ENCODE results near the gene MATK. TPM values are rescaled to one million over a fixed set of nuclear protein-coding genes. Genes with fewer than 3 reads are reported as not detected.
"Not testable (repeated sequence)": the region's sequence is repeated elsewhere in the genome, so short reads cannot be mapped to it uniquely, and the experiment has no call there.

The MATK gene
- total RNA-seq, 2 donors from 2014 or later, result 0.66 to 1.2 TPM

GRCh38 chr19:3767050-3767449 is 19.1 kb downstream of the MATK start:
- Histone ChIP-seq H3K9ac (ENCODE audit: low read depth in 2 of 2, low read length in 2 of 2) (no peak overlapping the region), H3K9me3 (no peaks in the 10 kb centered on the region), H3K27me3 (no peaks in the 10 kb centered on the region), H3K4me3 (no peak overlapping the region), H3K4me1 (no peaks in the 10 kb centered on the region), H3K36me3 (no peaks in the 10 kb centered on the region), H3K27ac (no peak overlapping the region)
- DNase-seq, result no peak
- intact Hi-C loops (cut with DNase I), result loop anchor here (10.0 kb wide), 1 partner anchor 48 kb away; no protein-coding TSS in a partner anchor
- TF ChIP-seq, protein P1, sequence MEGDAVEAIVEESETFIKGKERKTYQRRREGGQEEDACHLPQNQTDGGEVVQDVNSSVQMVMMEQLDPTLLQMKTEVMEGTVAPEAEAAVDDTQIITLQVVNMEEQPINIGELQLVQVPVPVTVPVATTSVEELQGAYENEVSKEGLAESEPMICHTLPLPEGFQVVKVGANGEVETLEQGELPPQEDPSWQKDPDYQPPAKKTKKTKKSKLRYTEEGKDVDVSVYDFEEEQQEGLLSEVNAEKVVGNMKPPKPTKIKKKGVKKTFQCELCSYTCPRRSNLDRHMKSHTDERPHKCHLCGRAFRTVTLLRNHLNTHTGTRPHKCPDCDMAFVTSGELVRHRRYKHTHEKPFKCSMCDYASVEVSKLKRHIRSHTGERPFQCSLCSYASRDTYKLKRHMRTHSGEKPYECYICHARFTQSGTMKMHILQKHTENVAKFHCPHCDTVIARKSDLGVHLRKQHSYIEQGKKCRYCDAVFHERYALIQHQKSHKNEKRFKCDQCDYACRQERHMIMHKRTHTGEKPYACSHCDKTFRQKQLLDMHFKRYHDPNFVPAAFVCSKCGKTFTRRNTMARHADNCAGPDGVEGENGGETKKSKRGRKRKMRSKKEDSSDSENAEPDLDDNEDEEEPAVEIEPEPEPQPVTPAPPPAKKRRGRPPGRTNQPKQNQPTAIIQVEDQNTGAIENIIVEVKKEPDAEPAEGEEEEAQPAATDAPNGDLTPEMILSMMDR (IDR thresholded peaks at IDR 0.05), result no peak

DNA sequence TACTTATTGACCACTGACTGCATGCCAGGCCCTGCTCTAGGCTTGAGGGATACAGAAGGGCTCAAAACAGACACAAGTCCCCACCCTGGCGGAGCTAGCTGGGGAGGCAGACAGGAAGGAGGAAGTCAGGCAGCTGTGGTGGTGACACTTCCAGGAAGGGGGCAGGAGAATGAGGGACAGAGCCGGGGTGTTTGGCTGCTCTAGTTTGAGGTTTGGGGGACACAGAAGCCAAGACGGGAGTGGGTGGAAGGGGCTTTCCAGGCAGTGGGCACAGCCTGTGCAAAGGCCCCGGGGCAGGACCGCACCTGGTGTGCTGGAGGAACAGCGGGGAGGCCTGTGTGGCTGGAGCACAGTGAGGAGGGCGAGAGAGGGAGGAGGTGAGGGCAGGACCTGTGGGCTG is 19.7 kb downstream of the MATK start:
- TF ChIP-seq, protein P1 (IDR thresholded peaks at IDR 0.05), result no peak
- Histone ChIP-seq H3K27ac (no peak overlapping the region), H3K4me3 (no peak overlapping the region), H3K9ac (ENCODE audit: low read depth in 2 of 2, low read length in 2 of 2) (no peak overlapping the region), H3K36me3 (no peaks in the 10 kb centered on the region), H3K27me3 (no peaks in the 10 kb centered on the region), H3K9me3 (no peaks in the 10 kb centered on the region), H3K4me1 (no peaks in the 10 kb centered on the region)
- intact Hi-C loops (cut with DNase I), result loop anchor here (10.0 kb wide), 1 partner anchor 48 kb away; no protein-coding TSS in a partner anchor
- DNase-seq, result no peak

- not testable (repeated sequence) for H3K9me3 ChIP-seq; H3K4me3 ChIP-seq; H3K4me1 ChIP-seq; H3K36me3 ChIP-seq; H3K27ac ChIP-seq; H3K27me3 ChIP-seq; DNase-seq; H3K9ac ChIP-seq (ENCODE audit: low read depth in 2 of 2, low read length in 2 of 2)
- intact Hi-C loops (cut with DNase I), result loop anchor here (10.0 kb wide), 1 partner anchor 49 kb away; no protein-coding TSS in a partner anchor
Observed at GRCh38 chr19:3765757-3766156, 20.4 kb downstream of the MATK start.

DNA sequence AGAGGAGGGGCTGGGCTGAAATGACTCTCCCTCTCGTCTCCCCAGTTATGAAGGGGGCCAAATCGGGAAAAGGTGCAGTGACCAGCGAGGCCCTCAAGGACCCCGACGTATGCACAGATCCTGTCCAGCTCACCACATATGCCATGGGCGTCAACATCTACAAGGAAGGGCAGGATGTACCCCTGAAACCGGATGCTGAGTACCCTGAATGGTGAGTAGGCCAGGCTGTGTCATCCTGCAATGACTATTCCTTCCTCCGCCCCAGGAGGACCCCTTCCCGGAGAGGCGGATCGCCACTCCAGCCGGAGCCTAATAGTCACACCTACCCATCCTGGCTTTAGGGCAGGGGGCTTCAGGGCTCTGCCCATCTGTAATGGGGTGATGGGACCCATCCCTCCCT is 21.1 kb downstream of the MATK start:
- Histone ChIP-seq H3K27ac (no peak overlapping the region), H3K4me3 (no peak overlapping the region), H3K36me3 (no peaks in the 10 kb centered on the region), H3K27me3 (no peaks in the 10 kb centered on the region), H3K9ac (ENCODE audit: low read depth in 2 of 2, low read length in 2 of 2) (no peak overlapping the region), H3K4me1 (peaks cover 4% of the 10 kb centered on the region), H3K9me3 (no peaks in the 10 kb centered on the region)
- TF ChIP-seq, protein P1 (IDR thresholded peaks at IDR 0.05), result no peak
- intact Hi-C loops (cut with DNase I), result loop anchor here (10.0 kb wide), 1 partner anchor 50 kb away; no protein-coding TSS in a partner anchor
- no peak for DNase-seq

DNA sequence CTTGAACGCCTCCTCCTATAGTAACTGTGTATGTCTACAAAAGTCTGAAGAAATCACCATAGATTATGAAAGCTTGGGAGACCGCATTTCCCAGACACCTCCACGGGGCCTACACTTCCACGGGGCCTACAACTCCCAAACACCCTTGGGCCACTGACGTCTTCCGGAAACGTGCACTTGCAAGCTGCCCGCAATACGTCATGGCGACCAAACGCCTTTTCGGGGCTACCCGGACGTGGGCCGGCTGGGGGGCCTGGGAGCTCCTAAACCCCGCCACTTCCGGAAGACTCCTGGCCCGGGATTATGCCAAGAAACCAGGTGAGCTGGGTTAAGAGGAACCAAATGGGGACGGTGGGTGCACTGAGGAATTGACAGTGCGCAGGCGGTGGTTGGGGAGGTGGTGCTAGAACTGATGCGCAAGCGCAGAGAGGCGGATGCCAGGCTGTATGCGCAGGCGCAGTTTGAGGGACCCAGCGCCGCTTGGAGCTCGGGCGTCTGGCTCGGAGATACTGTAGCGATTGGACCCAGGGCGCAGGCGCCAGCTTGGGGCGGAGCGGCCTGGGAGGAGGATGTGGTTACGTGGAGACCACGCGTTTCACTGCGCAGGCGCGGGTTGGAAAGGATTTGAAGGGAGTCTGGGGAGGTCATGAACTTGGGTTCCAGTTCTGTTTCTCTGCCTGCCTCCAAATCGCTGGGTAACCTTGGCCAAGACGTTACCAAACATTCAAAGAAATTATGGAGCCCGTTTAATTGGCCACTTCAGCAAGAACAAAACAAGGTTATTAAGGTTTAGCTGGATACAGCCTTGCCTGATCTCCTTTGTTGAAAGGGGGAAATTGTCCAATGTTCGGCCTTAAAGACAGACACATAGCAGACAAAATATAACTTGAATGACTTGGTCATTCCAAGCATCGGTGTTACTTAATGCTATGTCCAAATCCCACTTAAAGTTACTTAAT is 23.4 kb downstream of the MATK start, which contains the start of gene MRPL54:
TSS of gene MRPL54 (plus strand) at position 182 of the 959 bp plus-strand sequence. CDS start at position 201, 19 bp downstream.
- no peaks in the 10 kb centered on the region for H3K36me3 ChIP-seq
- TF ChIP-seq, protein P1 (IDR thresholded peaks at IDR 0.05), result no peak

More for the DNA sequence above, 23.4 kb downstream of the MATK start, which contains the start of gene MRPL54:
- Histone ChIP-seq H3K4me3 (peak within 1 kb of the TSS; percentile 80), H3K9ac (ENCODE audit: low read depth in 2 of 2, low read length in 2 of 2) (peak within 1 kb of the TSS; percentile 84 to 85), H3K27ac (peak within 1 kb of the TSS; percentile 90), H3K27me3 (no peaks in the 10 kb centered on the region), H3K9me3 (no peaks in the 10 kb centered on the region), H3K4me1 (peaks cover 7% of the 10 kb centered on the region)
- intact Hi-C loops (cut with DNase I), result loop anchor here (10.0 kb wide), 1 partner anchor 52 kb away; no protein-coding TSS in a partner anchor
- DNase-seq, result peak; percentile 99
